AG04449 (cell line): ENCODE results near the gene UBR4.

ENCODE experiments used
- CTCF ChIA-PET: fragments of 350-600 bp; formaldehyde crosslinking; extraction: SDS; loops from one replicate; lab custom pipeline; 2021; ENCODE audit warnings: antibody characterized with exemption; lab: Yijun Ruan, JAX
- POLR2A ChIA-PET: fragments of 400-600, 350-600 bp; formaldehyde crosslinking; extraction: SDS; loops from one replicate; lab custom pipeline; 2020; ENCODE audit warnings: antibody characterized with exemption, inconsistent platforms; lab: Yijun Ruan, JAX
- DNase-seq: peaks from one replicate; pipeline ENCODE4 v3.0.0-alpha.2; 2010; ENCODE audit warnings: low read depth, low spot score
- H3K4me3 ChIP-seq: 2 replicates; pipeline ENCODE4 v1.5.1; 2011; ENCODE audit warnings: low read depth, mild to moderate bottlenecking, control low read depth, low read length
- TF ChIP-seq, protein P1 (sequence below): IDR thresholded peaks from one replicate; pipeline ENCODE4 v1.5.1; 2011; ENCODE audit warnings: mild to moderate bottlenecking, moderate library complexity, low read length, control low read depth, inconsistent platforms; ENCODE audit not compliant: insufficient read depth; ENCODE audit errors: missing control alignments

The UBR4 gene

DNA sequence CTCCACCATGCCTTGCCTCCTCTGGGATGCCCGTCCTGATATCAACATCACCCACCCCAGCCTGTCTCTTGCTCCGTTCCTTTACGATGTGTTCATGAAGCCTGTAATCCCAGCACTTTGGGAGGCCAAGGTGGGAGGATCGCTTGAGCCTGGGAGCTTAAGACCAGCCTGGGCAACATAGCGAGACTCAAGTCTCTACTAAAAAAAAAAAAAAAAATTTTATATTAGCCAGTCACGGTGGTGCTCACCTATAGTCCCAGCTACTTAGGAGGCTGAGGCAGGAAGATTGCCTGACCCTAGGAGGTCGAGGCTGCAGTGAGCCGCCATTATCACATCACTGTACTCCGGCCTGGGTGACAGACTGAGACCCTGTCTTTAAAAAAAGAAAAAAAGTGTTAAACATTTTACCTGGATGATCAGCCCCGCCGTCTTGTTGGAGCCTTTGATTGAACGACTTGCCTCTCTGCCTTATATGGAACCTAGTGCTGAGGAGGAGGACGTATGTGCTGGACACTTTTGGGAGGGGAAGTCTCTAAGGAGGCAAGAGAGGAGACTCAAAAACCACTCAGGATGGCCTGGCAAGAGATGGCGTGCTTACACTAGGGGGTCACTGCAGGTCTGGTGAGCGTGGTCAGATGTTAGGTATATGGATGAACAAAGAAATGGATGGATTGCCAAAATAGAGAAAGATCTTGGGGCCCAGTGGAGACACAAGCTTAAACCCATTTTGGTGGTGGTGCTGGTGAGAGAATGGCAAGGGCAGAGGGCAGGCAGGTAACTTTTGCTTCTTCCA, 173.1 kb downstream of the UBR4 start:
- ChIA-PET CTCF (no interaction called here), POLR2A (no interaction called here)
- H3K4me3 ChIP-seq = no peak overlapping the region
- TF ChIP-seq, protein P1, sequence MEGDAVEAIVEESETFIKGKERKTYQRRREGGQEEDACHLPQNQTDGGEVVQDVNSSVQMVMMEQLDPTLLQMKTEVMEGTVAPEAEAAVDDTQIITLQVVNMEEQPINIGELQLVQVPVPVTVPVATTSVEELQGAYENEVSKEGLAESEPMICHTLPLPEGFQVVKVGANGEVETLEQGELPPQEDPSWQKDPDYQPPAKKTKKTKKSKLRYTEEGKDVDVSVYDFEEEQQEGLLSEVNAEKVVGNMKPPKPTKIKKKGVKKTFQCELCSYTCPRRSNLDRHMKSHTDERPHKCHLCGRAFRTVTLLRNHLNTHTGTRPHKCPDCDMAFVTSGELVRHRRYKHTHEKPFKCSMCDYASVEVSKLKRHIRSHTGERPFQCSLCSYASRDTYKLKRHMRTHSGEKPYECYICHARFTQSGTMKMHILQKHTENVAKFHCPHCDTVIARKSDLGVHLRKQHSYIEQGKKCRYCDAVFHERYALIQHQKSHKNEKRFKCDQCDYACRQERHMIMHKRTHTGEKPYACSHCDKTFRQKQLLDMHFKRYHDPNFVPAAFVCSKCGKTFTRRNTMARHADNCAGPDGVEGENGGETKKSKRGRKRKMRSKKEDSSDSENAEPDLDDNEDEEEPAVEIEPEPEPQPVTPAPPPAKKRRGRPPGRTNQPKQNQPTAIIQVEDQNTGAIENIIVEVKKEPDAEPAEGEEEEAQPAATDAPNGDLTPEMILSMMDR = no peak
- no peak for DNase-seq

DNA sequence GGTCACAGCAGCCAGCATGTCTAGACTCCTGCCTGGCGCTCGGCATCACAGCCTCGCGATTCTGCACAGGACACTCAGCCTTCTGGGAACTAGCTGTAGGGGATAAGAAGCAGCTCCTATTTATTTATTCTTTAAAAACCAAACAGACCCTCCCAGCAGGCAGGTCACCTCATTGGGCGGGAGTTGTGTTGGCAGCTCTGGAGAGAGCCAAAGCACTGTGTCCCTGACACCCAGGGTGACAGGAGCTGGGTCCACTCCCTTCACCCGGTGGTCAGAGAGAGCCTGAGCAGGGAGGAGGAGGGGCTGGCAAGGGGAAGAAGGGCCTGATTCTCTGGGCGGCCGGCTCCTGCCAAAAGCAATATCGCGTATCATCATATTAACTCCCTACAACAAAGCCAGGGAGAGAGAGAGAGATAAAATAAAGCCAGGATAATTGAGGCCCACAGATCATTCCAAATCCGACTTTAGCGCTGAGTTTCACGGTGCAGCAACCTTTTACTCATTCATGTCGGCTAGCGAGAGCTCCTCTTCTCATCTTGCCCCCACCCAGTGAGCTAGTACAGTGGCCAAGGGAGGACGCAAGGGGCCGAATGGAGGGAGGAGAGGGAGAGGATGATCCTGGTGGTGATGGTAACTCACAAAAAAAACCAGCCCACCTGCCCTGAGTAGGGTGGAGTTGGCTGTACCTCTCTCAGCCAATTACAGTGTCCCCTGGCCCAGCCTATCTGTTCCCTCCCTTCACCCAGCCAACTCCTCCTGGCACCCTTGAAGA, 173.8 kb downstream of the UBR4 start:
- CTCF ChIA-PET = interaction anchor here (0.6 to 1.1 kb wide), 2 partner anchors 123 to 129 kb away, joined by 3 read pairs; no protein-coding TSS in a partner anchor
- TF ChIP-seq, protein P1 = no peak
- H3K4me3 ChIP-seq = no peak overlapping the region
- DNase-seq = no peak
- POLR2A ChIA-PET = no interaction called here

DNA sequence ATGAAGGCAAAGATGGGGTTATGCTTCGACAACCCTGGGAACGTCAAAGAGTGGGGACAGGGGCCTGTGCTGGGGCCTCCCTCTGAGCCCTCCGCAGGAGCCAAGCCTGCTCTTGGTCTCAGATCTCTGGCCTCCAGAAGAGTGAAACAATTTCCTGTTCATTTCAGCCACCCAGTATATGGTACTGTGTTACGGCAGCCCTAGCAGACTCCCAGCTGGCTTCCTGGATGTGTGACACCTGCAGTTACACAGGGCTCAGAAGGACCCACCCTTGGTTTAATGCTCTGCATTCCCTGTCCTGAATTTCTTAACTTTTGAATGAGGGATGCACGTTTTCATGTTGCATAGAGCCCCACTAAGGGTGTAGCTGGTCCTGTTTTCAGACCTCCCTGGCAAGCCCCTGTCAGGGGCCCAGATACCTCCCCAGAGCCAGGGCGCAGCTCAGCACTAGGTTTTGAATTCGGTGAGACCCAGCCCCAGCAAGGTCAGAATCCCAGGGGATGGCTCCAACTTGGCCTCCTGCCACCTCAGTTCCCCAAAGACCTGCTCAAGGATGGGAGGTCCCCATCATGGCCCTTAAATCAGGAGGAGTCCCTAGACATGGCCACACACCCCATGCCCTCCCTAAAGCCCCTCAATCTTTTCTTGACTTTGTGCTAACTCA, 174.6 kb downstream of the UBR4 start:
- POLR2A ChIA-PET = no interaction called here
- CTCF ChIA-PET = interaction anchor here (0.6 to 1.1 kb wide), 2 partner anchors 122 to 129 kb away, joined by 3 read pairs; no protein-coding TSS in a partner anchor
- H3K4me3 ChIP-seq = no peak overlapping the region
- TF ChIP-seq, protein P1 = no peak
- no peak for DNase-seq

DNA sequence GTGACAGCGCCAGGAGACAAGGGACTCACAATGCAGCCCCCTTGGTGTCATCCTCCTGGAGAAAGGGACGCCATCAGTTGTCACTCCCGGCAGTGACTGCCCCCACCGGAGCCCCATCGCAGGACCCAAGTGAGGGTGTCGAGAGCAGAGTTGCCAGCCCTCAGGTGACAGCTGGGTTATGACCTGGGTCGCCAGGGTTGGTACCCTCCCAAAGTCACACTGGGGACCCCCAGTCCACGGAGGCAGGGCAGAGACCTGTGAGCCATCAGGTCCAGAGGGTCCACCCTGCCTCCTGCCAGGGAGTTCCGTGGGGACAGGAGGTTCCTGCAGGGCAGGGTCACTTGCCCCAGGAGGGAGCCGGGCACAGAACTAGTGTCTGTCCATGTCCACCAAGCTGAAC, 175.3 kb downstream of the UBR4 start:
- DNase-seq = no peak
- H3K4me3 ChIP-seq = no peak overlapping the region
- ChIA-PET POLR2A (no interaction called here), CTCF (interaction anchor here (1.5 kb wide), 1 partner anchor 128 kb away, joined by 4 read pairs; no protein-coding TSS in a partner anchor)
- TF ChIP-seq, protein P1 = no peak

DNA sequence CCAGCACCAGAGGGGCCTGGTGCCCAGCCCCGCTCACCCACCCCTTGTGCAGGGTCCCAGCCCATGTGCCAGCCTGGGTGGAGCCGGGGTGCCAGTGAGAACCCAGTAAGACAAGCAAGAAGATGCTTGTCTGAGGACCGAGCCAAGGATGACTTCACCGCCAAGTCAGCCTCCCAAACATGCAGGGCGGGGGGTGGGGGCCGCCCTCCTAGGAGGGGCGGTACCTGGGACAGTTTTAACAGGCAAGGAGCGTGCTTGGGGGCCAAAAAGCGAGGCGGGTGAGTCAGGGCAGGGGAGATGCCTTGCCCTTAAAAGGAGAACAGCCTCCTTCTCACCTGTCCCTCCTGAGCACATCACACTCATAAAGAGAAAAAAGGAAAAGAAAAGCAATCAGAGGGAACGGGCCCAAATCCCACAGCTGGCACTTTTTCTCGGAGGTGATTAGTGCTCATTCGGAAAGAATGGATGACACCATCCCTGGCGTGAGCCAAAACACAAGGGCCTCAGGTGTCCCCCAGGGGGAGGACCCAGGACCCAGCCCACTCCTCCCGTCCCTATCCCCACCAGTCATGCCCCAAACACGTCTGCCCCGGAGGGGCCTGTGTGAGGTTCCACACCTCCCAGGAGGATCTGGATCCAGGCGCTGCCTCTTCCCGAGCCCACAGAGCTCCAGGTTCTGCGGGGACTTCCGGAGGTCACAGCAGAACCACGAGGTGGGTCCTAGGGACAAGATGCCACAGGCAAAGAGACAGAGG, 176.0 kb downstream of the UBR4 start:
- ChIA-PET POLR2A (no interaction called here), CTCF (interaction anchor here (1.1 to 1.5 kb wide), 2 partner anchors 121 to 127 kb away, joined by 4 read pairs; no protein-coding TSS in a partner anchor)
- DNase-seq = no peak
- no peak overlapping the region for H3K4me3 ChIP-seq
- TF ChIP-seq, protein P1 = no peak
